Neural crest cell (in vitro differentiated cells): Measurements from ENCODE around the gene FAM118A. TPM values are rescaled to one million over a fixed set of nuclear protein-coding genes. Genes with fewer than 3 reads are reported as not detected.

ENCODE experiments used
- DNase-seq: peaks from one replicate; pipeline ENCODE4 v3.0.0; 2021; ENCODE audit warnings: low read depth, mixed read lengths, low spot score
- H3K27ac Mint-ChIP-seq: one replicate; pipeline ENCODE4 v1.8.0; 2021; ENCODE audit warnings: mild to moderate bottlenecking, mixed read lengths; ENCODE audit not compliant: unreplicated experiment
- H3K27me3 Mint-ChIP-seq: 2 replicates; pipeline ENCODE4 v1.8.0; 2021; ENCODE audit warnings: low read depth, mild to moderate bottlenecking, mixed read lengths
- H3K36me3 Mint-ChIP-seq: 2 replicates; pipeline ENCODE4 v1.8.0; 2021; ENCODE audit warnings: low read depth, mild to moderate bottlenecking, mixed read lengths
- H3K4me1 Mint-ChIP-seq: 2 replicates; pipeline ENCODE4 v1.8.0; 2021; ENCODE audit warnings: mixed read lengths
- H3K4me3 Mint-ChIP-seq: one replicate; pipeline ENCODE4 v1.8.0; 2021; ENCODE audit warnings: mild to moderate bottlenecking, mixed read lengths
- H3K9me3 Mint-ChIP-seq: 2 replicates; pipeline ENCODE4 v1.8.0; 2021; ENCODE audit warnings: mixed read lengths
- CTCF ChIP-seq: fragments of 200-600 bp; sonication (generic); conservative IDR thresholded peaks from 2 replicates; pipeline ENCODE4 v1.5.0; 2021; ENCODE audit warnings: antibody characterized with exemption, mild to moderate bottlenecking
- total RNA-seq: library from RNA; stranded (reverse); gene quantifications from 2 replicates; pipeline ENCODE4 v1.2.1, GENCODE V29; 2021

Gene FAM118A
- total RNA-seq, 1 donor from 2014 or later: 60.7 TPM

- peak; percentile 70 for TF ChIP-seq CTCF
- Mint-ChIP-seq H3K36me3 (no peaks in the 10 kb centered on the region), H3K4me1 (peaks cover 16% of the 10 kb centered on the region), H3K27ac (peak overlapping the region; percentile 89), H3K27me3 (no peaks in the 10 kb centered on the region), H3K9me3 (no peaks in the 10 kb centered on the region), H3K4me3 (peak overlapping the region; percentile 48)
- DNase-seq: peak; percentile 58
Measured at GRCh38 chr22:45263463-45264269, 46.1 kb upstream of the FAM118A start.

GRCh38 chr22:45265535-45265934 lies 44.2 kb upstream of the FAM118A start:
- TF ChIP-seq CTCF: no peak

GRCh38 chr22:45268167-45268957 lies 41.4 kb upstream of the FAM118A start:
- H3K4me3 Mint-ChIP-seq: peak overlapping the region; percentile 90
- TF ChIP-seq CTCF: no peak
- H3K4me1 Mint-ChIP-seq: peaks cover 30% of the 10 kb centered on the region
- no peak overlapping the region for H3K27ac Mint-ChIP-seq
- no peaks in the 10 kb centered on the region for H3K36me3 Mint-ChIP-seq
- peak; percentile 53 for DNase-seq
- H3K27me3 Mint-ChIP-seq: peaks cover 13% of the 10 kb centered on the region
- no peaks in the 10 kb centered on the region for H3K9me3 Mint-ChIP-seq

More at GRCh38 chr22:45265535-45265934, 44.2 kb upstream of the FAM118A start:
- DNase-seq: no peak
- Mint-ChIP-seq H3K27ac (no peak overlapping the region), H3K4me1 (peaks cover 27% of the 10 kb centered on the region), H3K4me3 (peak overlapping the region; percentile 54), H3K27me3 (peaks cover 9% of the 10 kb centered on the region), H3K36me3 (no peaks in the 10 kb centered on the region), H3K9me3 (no peaks in the 10 kb centered on the region)

- peak; percentile 95 for DNase-seq
- H3K36me3 Mint-ChIP-seq: no peaks in the 10 kb centered on the region
- H3K4me3 Mint-ChIP-seq: peak overlapping the region; percentile 90
- H3K27me3 Mint-ChIP-seq: peaks cover 13% of the 10 kb centered on the region
- no peaks in the 10 kb centered on the region for H3K9me3 Mint-ChIP-seq
- H3K27ac Mint-ChIP-seq: no peak overlapping the region
- H3K4me1 Mint-ChIP-seq: peaks cover 22% of the 10 kb centered on the region
- TF ChIP-seq CTCF: peak; percentile 97
Measured at GRCh38 chr22:45268958-45269844, 40.5 kb upstream of the FAM118A start.
